Measurements from ENCODE around the gene KLK11. TPM values are rescaled to one million over a fixed set of nuclear protein-coding genes. Genes with fewer than 3 reads are reported as not detected.

Gene KLK11
- total RNA-seq, 1 donor from 2014 or later: not detected

DNA sequence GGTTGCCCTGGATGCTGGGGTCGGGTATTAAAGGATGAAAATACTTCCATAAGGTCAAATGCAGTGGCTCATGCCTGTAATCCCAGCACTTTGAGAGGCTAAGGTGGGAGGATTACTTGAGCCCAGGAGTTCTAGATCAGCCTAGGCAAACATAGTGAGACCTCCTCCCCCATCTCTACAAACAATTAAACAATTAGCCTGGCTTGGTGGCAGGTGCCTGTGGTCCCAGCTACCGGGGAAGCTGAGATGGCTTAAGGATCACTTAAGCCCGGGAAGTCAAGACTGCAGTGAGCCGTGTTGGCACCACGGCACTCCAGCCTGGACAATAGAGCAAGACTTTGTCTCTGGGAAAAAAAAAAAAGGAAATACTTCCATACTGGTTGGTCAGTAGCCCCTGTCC lies 1.5 kb downstream of the KLK11 start:
- Histone ChIP-seq H3K27me3 (peaks cover 10% of the 10 kb centered on the region), H3K27ac (no peak overlapping the region), H3K9me3 (ENCODE audit: low read depth) (no peaks in the 10 kb centered on the region), H3K4me1 (peaks cover 25% of the 10 kb centered on the region), H3K9ac (no peak overlapping the region), H2AFZ (replicated peaks) (no peak overlapping the region), H3K4me3 (no peak overlapping the region), H3K36me3 (no peaks in the 10 kb centered on the region), H3F3A (ENCODE audit: low read depth) (peaks cover 7% of the 10 kb centered on the region), H3K79me2 (ENCODE audit: low read depth) (no peaks in the 10 kb centered on the region), H3K4me2 (no peak overlapping the region), H4K20me1 (ENCODE audit: low read depth) (peaks cover 1% of the 10 kb centered on the region)
- Mint-ChIP-seq H3K27ac (no peak overlapping the region), H3K4me3 (no peak overlapping the region), H3K4me1 (peaks cover 3% of the 10 kb centered on the region), H3K27me3 (ENCODE audit: insufficient read depth, low read depth) (peaks cover 22% of the 10 kb centered on the region), H3K9me3 (peaks cover 3% of the 10 kb centered on the region), H3K36me3 (no peaks in the 10 kb centered on the region)
- TF ChIP-seq CTCF (IDR thresholded peaks at IDR 0.05) (no peak), EZH2 (IDR thresholded peaks at IDR 0.05) (no peak), EZH2phosphoT487 (IDR thresholded peaks at IDR 0.05) (no peak)
- no peak for DNase-seq (ENCODE audit: low spot score)

GRCh38 chr19:51023946-51024345 lies 2.5 kb downstream of the KLK11 start:
- H3K4me1 ChIP-seq: peaks cover 35% of the 10 kb centered on the region
- no peaks in the 10 kb centered on the region for H3K79me2 ChIP-seq (ENCODE audit: low read depth)
- peaks cover 17% of the 10 kb centered on the region for H3F3A ChIP-seq (ENCODE audit: low read depth)
- peaks cover 7% of the 10 kb centered on the region for H4K20me1 ChIP-seq (ENCODE audit: low read depth)
- no peak overlapping the region for H3K27ac ChIP-seq
- no peaks in the 10 kb centered on the region for H3K36me3 Mint-ChIP-seq
- no peak for DNase-seq (ENCODE audit: low spot score)
- peaks cover 29% of the 10 kb centered on the region for H3K27me3 Mint-ChIP-seq (ENCODE audit: insufficient read depth, low read depth)
- H3K27ac Mint-ChIP-seq: peak overlapping the region; percentile 69
- H3K4me1 Mint-ChIP-seq: peaks cover 3% of the 10 kb centered on the region
- H3K9me3 ChIP-seq (ENCODE audit: low read depth): no peaks in the 10 kb centered on the region
- H3K9me3 Mint-ChIP-seq: no peaks in the 10 kb centered on the region
- TF ChIP-seq EZH2 (IDR thresholded peaks at IDR 0.05): no peak
- no peak overlapping the region for H3K4me3 ChIP-seq
- H3K4me2 ChIP-seq: no peak overlapping the region
- no peak overlapping the region for H3K9ac ChIP-seq
- H3K27me3 ChIP-seq: peaks cover 20% of the 10 kb centered on the region
- no peak overlapping the region for H3K4me3 Mint-ChIP-seq
- H2AFZ ChIP-seq (replicated peaks): no peak overlapping the region
- no peaks in the 10 kb centered on the region for H3K36me3 ChIP-seq

GRCh38 chr19:51022526-51022925 lies 3.9 kb downstream of the KLK11 start:
- no peaks in the 10 kb centered on the region for H3K9me3 ChIP-seq (ENCODE audit: low read depth)
- Mint-ChIP-seq H3K9me3 (peaks cover 4% of the 10 kb centered on the region), H3K27me3 (ENCODE audit: insufficient read depth, low read depth) (peaks cover 41% of the 10 kb centered on the region), H3K27ac (no peak overlapping the region), H3K4me1 (peaks cover 6% of the 10 kb centered on the region), H3K36me3 (no peaks in the 10 kb centered on the region), H3K4me3 (no peak overlapping the region)
- no peaks in the 10 kb centered on the region for H3K36me3 ChIP-seq
- H3K9ac ChIP-seq: no peak overlapping the region
- H3K27ac ChIP-seq: no peak overlapping the region
- no peak for TF ChIP-seq EZH2phosphoT487 (IDR thresholded peaks at IDR 0.05)
- TF ChIP-seq EZH2 (IDR thresholded peaks at IDR 0.05): no peak
- no peak for TF ChIP-seq CTCF (IDR thresholded peaks at IDR 0.05)
- H3F3A ChIP-seq (ENCODE audit: low read depth): peaks cover 20% of the 10 kb centered on the region
- no peak overlapping the region for H3K4me3 ChIP-seq
- H2AFZ ChIP-seq (replicated peaks): no peak overlapping the region
- DNase-seq (ENCODE audit: low spot score): no peak
- peaks cover 34% of the 10 kb centered on the region for H3K27me3 ChIP-seq
- no peaks in the 10 kb centered on the region for H3K79me2 ChIP-seq (ENCODE audit: low read depth)
- peaks cover 38% of the 10 kb centered on the region for H3K4me1 ChIP-seq
- peaks cover 7% of the 10 kb centered on the region for H4K20me1 ChIP-seq (ENCODE audit: low read depth)
- H3K4me2 ChIP-seq: no peak overlapping the region

DNA sequence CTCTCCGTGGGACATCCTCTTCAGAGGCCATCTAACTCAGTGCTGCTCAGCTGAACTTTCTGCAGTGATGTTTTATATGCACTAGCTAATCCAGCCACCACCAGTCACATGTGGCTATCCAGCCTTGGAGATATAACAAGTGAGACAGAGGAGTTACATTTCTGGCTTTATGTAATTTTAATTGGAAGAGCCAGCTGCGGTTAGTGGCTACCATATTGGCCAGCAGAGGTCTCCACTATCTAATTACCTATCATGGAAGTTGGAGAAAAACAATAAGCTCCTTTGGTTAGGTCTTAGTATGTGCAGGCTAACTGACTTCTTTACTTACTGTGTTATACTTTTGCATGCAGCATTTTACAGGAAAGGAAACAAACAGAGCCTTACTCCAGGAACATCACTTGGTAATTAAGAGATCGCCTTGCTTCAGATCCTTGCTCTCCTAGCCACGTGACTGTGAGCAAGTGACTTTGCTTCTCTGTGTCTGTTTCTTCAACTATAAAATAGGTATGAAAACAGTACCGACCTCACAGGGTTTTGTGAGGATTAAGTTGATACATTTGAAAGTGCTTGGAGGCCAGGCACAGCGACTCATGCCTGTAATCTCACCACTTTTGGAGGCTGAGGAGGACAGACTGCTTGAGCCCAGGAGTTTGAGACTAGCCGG lies 5.3 kb downstream of the KLK11 start:
- no peak overlapping the region for H3K4me2 ChIP-seq
- H3K4me3 ChIP-seq: no peak overlapping the region
- H3K9me3 ChIP-seq (ENCODE audit: low read depth): no peaks in the 10 kb centered on the region
- peak; percentile 74 for DNase-seq (ENCODE audit: low spot score)
- no peaks in the 10 kb centered on the region for H3K79me2 ChIP-seq (ENCODE audit: low read depth)
- H3F3A ChIP-seq (ENCODE audit: low read depth): peaks cover 27% of the 10 kb centered on the region
- Mint-ChIP-seq H3K27me3 (ENCODE audit: insufficient read depth, low read depth) (peaks cover 52% of the 10 kb centered on the region), H3K9me3 (peaks cover 10% of the 10 kb centered on the region), H3K4me3 (no peak overlapping the region), H3K36me3 (no peaks in the 10 kb centered on the region), H3K4me1 (peaks cover 7% of the 10 kb centered on the region), H3K27ac (no peak overlapping the region)
- H3K27me3 ChIP-seq: peaks cover 48% of the 10 kb centered on the region
- no peaks in the 10 kb centered on the region for H3K36me3 ChIP-seq
- TF ChIP-seq EZH2 (IDR thresholded peaks at IDR 0.05) (no peak), CTCF (IDR thresholded peaks at IDR 0.05) (peak; percentile 86)
- H3K27ac ChIP-seq: no peak overlapping the region
- peaks cover 28% of the 10 kb centered on the region for H3K4me1 ChIP-seq
- H4K20me1 ChIP-seq (ENCODE audit: low read depth): peaks cover 7% of the 10 kb centered on the region
- no peak overlapping the region for H3K9ac ChIP-seq
- H2AFZ ChIP-seq (replicated peaks): peak overlapping the region; percentile 94
